IMR-90 (cell line): ENCODE data around the gene BBS12. TPM values are rescaled to one million over a fixed set of nuclear protein-coding genes. Genes with fewer than 3 reads are reported as not detected.

Source experiments
- ATAC-seq: fragments of 200-7000 bp; cut with Tn5 transposase; 2 replicates; pipeline ENCODE4 v1.9.1; 2020; ENCODE audit warnings: low read depth, mild to moderate bottlenecking, moderate library complexity
- BruUV-seq: library from RNA; stranded (reverse); fragments of 400-500 nt; replicated peaks from 2 replicates; lab custom pipeline; 2021; lab: Mats Ljungman, UMichigan
- CTCF ChIA-PET: fragments of 300-600 bp; formaldehyde crosslinking; extraction: SDS; loops from one replicate; lab custom pipeline; 2021; ENCODE audit warnings: antibody characterized with exemption; lab: Yijun Ruan, JAX
- POLR2A ChIA-PET: fragments of 300-600 bp; sonication (Branson Sonifier 250); formaldehyde crosslinking; loops from one replicate; lab custom pipeline; 2022; ENCODE audit warnings: antibody characterized with exemption; ENCODE audit not compliant: unreplicated experiment; lab: Charles Lee
- DNase-seq: peaks from one replicate; pipeline ENCODE4 v3.0.0; 2013
- H2AFZ ChIP-seq: replicated peaks from 2 replicates; pipeline ENCODE3; 2013; ENCODE audit warnings: low read length, mild to moderate bottlenecking; ENCODE audit not compliant: poor library complexity
- H2AK5ac ChIP-seq: 2 replicates; pipeline ENCODE4 v1.6.1; 2013; ENCODE audit warnings: low read depth, low read length, inconsistent platforms
- H2AK9ac ChIP-seq: replicated peaks from 2 replicates; pipeline ENCODE3; 2013; ENCODE audit warnings: mild to moderate bottlenecking, low read depth, low read length, moderate library complexity; ENCODE audit not compliant: poor library complexity
- H2BK120ac ChIP-seq: 2 replicates; pipeline ENCODE4 v1.6.1; 2013; ENCODE audit warnings: low read depth, low read length, inconsistent platforms
- H2BK15ac ChIP-seq: 3 replicates; pipeline ENCODE4 v1.6.1; 2013; ENCODE audit warnings: low read depth, low read length, inconsistent platforms
- H2BK20ac ChIP-seq: 2 replicates; pipeline ENCODE4 v1.6.1; 2013; ENCODE audit warnings: low read depth, mild to moderate bottlenecking, inconsistent platforms, low read length, moderate library complexity
- H2BK5ac ChIP-seq: 2 replicates; pipeline ENCODE4 v1.6.1; 2013; ENCODE audit warnings: mild to moderate bottlenecking, low read depth, low read length, inconsistent platforms; ENCODE audit not compliant: poor library complexity, severe bottlenecking
- H3K14ac ChIP-seq: replicated peaks from 2 replicates; pipeline ENCODE4 v1.6.1; 2013; ENCODE audit warnings: low read depth, low read length, inconsistent platforms
- H3K18ac ChIP-seq: 2 replicates; pipeline ENCODE4 v1.6.1; 2013; ENCODE audit warnings: low read depth, low read length, control low read depth
- H3K23ac ChIP-seq: 2 replicates; pipeline ENCODE4 v1.6.1; 2013; ENCODE audit warnings: low read depth, low read length, inconsistent platforms
- H3K27ac ChIP-seq: 2 replicates; pipeline ENCODE4 v1.5.1; 2013; ENCODE audit warnings: mild to moderate bottlenecking, control low read depth, low read length; ENCODE audit not compliant: insufficient read depth
- H3K27me3 ChIP-seq: 2 replicates; pipeline ENCODE4 v1.6.1; 2013; ENCODE audit warnings: low read length; ENCODE audit not compliant: control insufficient read depth, insufficient read depth
- H3K36me3 ChIP-seq: 2 replicates; pipeline ENCODE4 v1.6.1; 2013; ENCODE audit warnings: low read length, mixed read lengths; ENCODE audit not compliant: control insufficient read depth, insufficient read depth
- H3K4ac ChIP-seq: 2 replicates; pipeline ENCODE4 v1.6.1; 2013; ENCODE audit warnings: low read depth, low read length, inconsistent platforms
- H3K4me1 ChIP-seq: 2 replicates; pipeline ENCODE4 v1.6.1; 2013; ENCODE audit warnings: low read length, mixed read lengths; ENCODE audit not compliant: control insufficient read depth, insufficient read depth
- H3K4me2 ChIP-seq: 2 replicates; pipeline ENCODE4 v1.6.1; 2013; ENCODE audit warnings: low read depth, mild to moderate bottlenecking, control low read depth, low read length, moderate library complexity
- H3K4me3 ChIP-seq: 2 replicates; pipeline ENCODE4 v1.5.1; 2013; ENCODE audit warnings: low read depth, mild to moderate bottlenecking, control low read depth, low read length, moderate library complexity; ENCODE audit not compliant: insufficient read depth
- H3K56ac ChIP-seq: 2 replicates; pipeline ENCODE4 v1.6.1; 2013; ENCODE audit warnings: low read length, inconsistent platforms; ENCODE audit not compliant: insufficient read depth; ENCODE audit errors: extremely low read depth
- H3K79me1 ChIP-seq, 2 experiments: 2 replicates each; pipeline ENCODE4 v1.6.1; 2013; ENCODE audit warnings: low read length in 2 of 2, inconsistent platforms in 1 of 2, low read depth in 1 of 2
- H3K9ac ChIP-seq: 2 replicates; pipeline ENCODE4 v1.6.1; 2013; ENCODE audit warnings: low read depth, low read length, control low read depth
- H3K9me1 ChIP-seq: 2 replicates; pipeline ENCODE4 v1.6.1; 2013; ENCODE audit warnings: low read length, inconsistent platforms; ENCODE audit not compliant: insufficient read depth
- H3K9me3 ChIP-seq: 2 replicates; pipeline ENCODE4 v1.6.1; 2013; ENCODE audit warnings: low read length; ENCODE audit not compliant: control insufficient read depth, insufficient read depth
- H4K20me1 ChIP-seq: 2 replicates; pipeline ENCODE4 v1.6.1; 2013; ENCODE audit warnings: low read length, inconsistent platforms; ENCODE audit not compliant: insufficient read depth
- H4K5ac ChIP-seq: 2 replicates; pipeline ENCODE4 v1.6.1; 2013; ENCODE audit warnings: mild to moderate bottlenecking, low read depth, low read length, control low read depth
- H4K8ac ChIP-seq, 2 experiments: 2 replicates each; pipeline ENCODE4 v1.6.1; 2013; ENCODE audit warnings: low read depth in 2 of 2, low read length in 2 of 2, control low read depth in 1 of 2, inconsistent platforms in 1 of 2
- H4K91ac ChIP-seq: 2 replicates; pipeline ENCODE4 v1.6.1; 2013; ENCODE audit warnings: low read depth, low read length, inconsistent platforms; ENCODE audit not compliant: insufficient read depth
- CEBPB ChIP-seq: IDR thresholded peaks from 2 replicates; pipeline ENCODE4 v1.6.1; 2012; ENCODE audit warnings: low read depth, low read length, improper control_type of control experiment
- FOS ChIP-seq: fragments of 150-350 bp; IDR thresholded peaks from 2 replicates; pipeline ENCODE4 v1.6.1; 2016; ENCODE audit warnings: low read depth, low read length
- MAZ ChIP-seq: IDR thresholded peaks from 2 replicates; pipeline ENCODE4 v1.6.1; 2012; ENCODE audit warnings: low read depth, mild to moderate bottlenecking, low read length, improper control_type of control experiment, moderate library complexity, borderline replicate concordance
- MXI1 ChIP-seq: IDR thresholded peaks from 2 replicates; pipeline ENCODE4 v1.6.1; 2012; ENCODE audit warnings: low read depth, mild to moderate bottlenecking, low read length, moderate library complexity, borderline replicate concordance
- SMC3 ChIP-seq: fragments of 150-350 bp; IDR thresholded peaks from 2 replicates; pipeline ENCODE4 v1.6.1; 2016; ENCODE audit warnings: low read depth, mild to moderate bottlenecking, antibody characterized with exemption, low read length, moderate library complexity
- WGBS, 2 experiments: methylation state at CpG; one replicate each; pipeline versions ENCODE4 v1.1.5 to v1.1.7; 2013; ENCODE audit warnings: missing lambda C conversion rate in 2 of 2; ENCODE audit not compliant: insufficient read length in 1 of 2; ENCODE audit errors: extremely low coverage in 2 of 2; 5-methylcytosine and 5-hydroxymethylcytosine counted together
- dilution Hi-C: fragments of 300-500 bp; cut with HindIII; formaldehyde crosslinking; loops from one replicate; pipeline ENCODE4 v1.14.3; 2018; ENCODE audit warnings: low sequenced_read_pairs; ENCODE audit not compliant: unreplicated experiment
- in situ Hi-C: fragments of 300-500 bp; cut with MboI; formaldehyde crosslinking; loops from 3 replicates; pipeline ENCODE4 v1.14.3; 2019; ENCODE audit warnings: low sequenced_read_pairs, inconsistent platforms, mixed read lengths
- intact Hi-C: fragments of 100-400 bp; cut with micrococcal nuclease; formaldehyde crosslinking; loops from 2 replicates; pipeline ENCODE4 v1.10.0; 2022
- polyA plus RNA-seq, 3 experiments: library from polyadenylated mRNA; depleted of rRNA; stranded (reverse); fragments of >200 nt; gene quantifications; 2 replicates each; pipeline ENCODE4 v1.2.3, GENCODE V29; 2012; ENCODE audit warnings: low replicate concordance in 1 of 3
- total RNA-seq: library from RNA; depleted of rRNA; stranded (reverse); fragments of >200 nt; gene quantifications from 2 replicates; pipeline ENCODE4 v1.2.3, GENCODE V29; 2012
- TF ChIP-seq, protein P1 (sequence below): fragments of 150-350 bp; IDR thresholded peaks from 2 replicates; pipeline ENCODE4 v1.6.1; 2017; ENCODE audit warnings: mild to moderate bottlenecking, antibody characterized with exemption, low read length, low read depth

BBS12 gene
- total and polyA plus RNA-seq, 2 of the 4 experiments (the other 2 are of a cell fraction) = 1.1 to 5.9 TPM

DNA sequence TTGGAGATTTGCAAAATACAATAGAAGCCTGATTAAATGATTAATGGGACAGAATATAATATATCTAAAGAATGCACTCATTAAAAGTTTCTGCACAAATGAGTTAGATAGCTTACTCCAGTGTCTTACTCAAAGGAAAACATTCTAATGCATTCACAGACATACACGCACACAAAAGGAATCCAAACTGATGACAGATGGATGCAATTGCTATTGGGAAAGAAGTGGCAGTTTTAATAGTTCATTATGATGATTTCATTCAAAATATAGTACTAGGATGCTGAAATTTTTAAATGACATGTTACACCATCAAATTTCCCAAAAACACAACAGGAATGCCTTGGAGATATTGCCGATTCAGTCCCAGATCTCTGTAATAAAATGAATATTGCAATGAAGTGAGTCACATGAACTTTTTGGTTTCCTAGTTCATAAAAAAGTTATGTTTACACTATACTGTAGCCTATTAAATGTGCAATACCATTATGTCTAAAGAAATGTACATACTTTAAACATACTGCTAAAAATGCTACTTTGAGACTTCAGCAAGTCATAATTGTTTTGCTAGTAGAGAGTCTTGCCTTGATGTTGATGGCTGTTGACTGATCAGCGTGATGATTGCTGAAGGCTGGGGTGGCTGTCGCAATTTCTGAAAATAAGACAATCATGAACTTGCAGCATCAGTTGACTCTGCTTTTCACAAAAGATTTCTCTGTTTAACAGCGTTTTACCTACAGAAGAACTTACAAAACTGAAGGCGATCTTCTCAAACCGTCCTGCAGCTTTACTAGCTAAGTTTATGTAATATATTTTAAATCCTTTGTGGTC, 45.6 kb downstream of the BBS12 start:
- Histone ChIP-seq H4K5ac (peak overlapping the region; percentile 61; the same call in 1 of the 2 replicates), H4K8ac (peak overlapping the region; percentile 39 to 41; a peak in 3 of 4 replicates), H2BK20ac (peak overlapping the region; percentile 91), H3K4me1 (peaks cover 14% of the 10 kb centered on the region; the same call in 1 of the 2 replicates), H4K20me1 (no peaks in the 10 kb centered on the region), H3K9me1 (peaks cover 4% of the 10 kb centered on the region; the same call in 1 of the 2 replicates), H3K56ac (peak overlapping the region; percentile 25; the same call in 1 of the 2 replicates), H3K23ac (no peak overlapping the region; the same call in 1 of the 2 replicates), H2AFZ (no peak overlapping the region), H3K9ac (no peak overlapping the region), H2AK9ac (no peak overlapping the region), H3K18ac (peak overlapping the region; percentile 87; the same call in 1 of the 2 replicates), H3K14ac (peak overlapping the region; percentile 24; the same call in 1 of the 2 replicates), H3K36me3 (no peaks in the 10 kb centered on the region), H3K4me2 (peak overlapping the region; percentile 74; the same call in 1 of the 2 replicates), H3K79me1 (0 out of 4 replicates have a peak, but pooled peaks cover 0 to 2% of the 10 kb centered on the region in 2 experiments), H4K91ac (peak overlapping the region; percentile 54), H3K9me3 (no peaks in the 10 kb centered on the region), H2BK120ac (peak overlapping the region; percentile 82), H3K4me3 (no peak overlapping the region), H2BK5ac (peak overlapping the region; percentile 92), H3K27ac (peak overlapping the region; percentile 58; the same call in 1 of the 2 replicates), H2BK15ac (peak overlapping the region; percentile 66; the same call in 1 of the 3 replicates), H2AK5ac (peak overlapping the region; percentile 45; the same call in 1 of the 2 replicates), H3K27me3 (no peaks in the 10 kb centered on the region), H3K4ac (peak overlapping the region; percentile 76)
- BruUV-seq = no TSS peak
- ChIA-PET POLR2A (no interaction called here), CTCF (interaction anchor here (0.6 to 0.7 kb wide), 2 partner anchors 57 to 236 kb away, joined by 4 read pairs; no protein-coding TSS in a partner anchor)
- ATAC-seq = peak; percentile 82
- dilution Hi-C loops (no loop called here), in situ Hi-C loops (no loop called here), intact Hi-C loops (loop anchor here (2.0 kb wide), 1 partner anchor 13 kb away; no protein-coding TSS in a partner anchor)
- no peak for TF ChIP-seq MXI1
- peak; percentile 96 for TF ChIP-seq CEBPB
- TF ChIP-seq MAZ = no peak
- TF ChIP-seq FOS = 0 out of 2 replicates have a peak, but pooled peaks have one; percentile 30
- TF ChIP-seq, protein P1, sequence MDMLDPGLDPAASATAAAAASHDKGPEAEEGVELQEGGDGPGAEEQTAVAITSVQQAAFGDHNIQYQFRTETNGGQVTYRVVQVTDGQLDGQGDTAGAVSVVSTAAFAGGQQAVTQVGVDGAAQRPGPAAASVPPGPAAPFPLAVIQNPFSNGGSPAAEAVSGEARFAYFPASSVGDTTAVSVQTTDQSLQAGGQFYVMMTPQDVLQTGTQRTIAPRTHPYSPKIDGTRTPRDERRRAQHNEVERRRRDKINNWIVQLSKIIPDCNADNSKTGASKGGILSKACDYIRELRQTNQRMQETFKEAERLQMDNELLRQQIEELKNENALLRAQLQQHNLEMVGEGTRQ = no peak
- TF ChIP-seq SMC3 = no peak
- peak; percentile 82 for DNase-seq
- WGBS, 2 experiments = no CpG with 5 or more reads among the region's 7 CpGs
